ENCODE results near the gene PLXNA2.

The PLXNA2 gene

GRCh38 chr1:208083715-208084085, 160.5 kb downstream of the PLXNA2 start:
- DNase-seq = no peak

- DNase-seq = no peak
Observed at GRCh38 chr1:208083016-208083714, 161.0 kb downstream of the PLXNA2 start.

GRCh38 chr1:208081972-208082371, 162.2 kb downstream of the PLXNA2 start:
- DNase-seq = no peak

GRCh38 chr1:208080396-208081286, 163.5 kb downstream of the PLXNA2 start:
- DNase-seq = no peak

GRCh38 chr1:208079161-208079560, 165.0 kb downstream of the PLXNA2 start:
- DNase-seq = no peak

- DNase-seq = no peak
Observed at GRCh38 chr1:208078752-208079151, 165.4 kb downstream of the PLXNA2 start.

- DNase-seq = no peak
Observed at GRCh38 chr1:208077232-208078075, 166.7 kb downstream of the PLXNA2 start.

- DNase-seq = no peak
Observed at GRCh38 chr1:208074353-208074752, 169.8 kb downstream of the PLXNA2 start.

- DNase-seq = no peak
Observed at GRCh38 chr1:208071435-208072031, 172.7 kb downstream of the PLXNA2 start.

- DNase-seq = no peak
Observed at GRCh38 chr1:208069908-208070307, 174.3 kb downstream of the PLXNA2 start.

- DNase-seq = no peak
Observed at GRCh38 chr1:208069317-208069716, 174.9 kb downstream of the PLXNA2 start.

GRCh38 chr1:208068908-208069307, 175.3 kb downstream of the PLXNA2 start:
- DNase-seq = no peak

- DNase-seq = no peak
Observed at GRCh38 chr1:208068407-208068806, 175.8 kb downstream of the PLXNA2 start.

GRCh38 chr1:208066583-208066982, 177.6 kb downstream of the PLXNA2 start:
- no peak for DNase-seq

- no peak for DNase-seq
Observed at GRCh38 chr1:208065862-208066261, 178.3 kb downstream of the PLXNA2 start.

- DNase-seq = no peak
Observed at GRCh38 chr1:208061632-208062031, 182.6 kb downstream of the PLXNA2 start.

- DNase-seq = no peak
Observed at GRCh38 chr1:208061118-208061517, 183.1 kb downstream of the PLXNA2 start.

- DNase-seq = no peak
Observed at GRCh38 chr1:208060215-208060869, 183.8 kb downstream of the PLXNA2 start.

- no peak for DNase-seq
Observed at GRCh38 chr1:208059409-208060001, 184.7 kb downstream of the PLXNA2 start.

GRCh38 chr1:208058756-208059155, 185.4 kb downstream of the PLXNA2 start:
- no peak for DNase-seq

GRCh38 chr1:208058267-208058666, 185.9 kb downstream of the PLXNA2 start:
- DNase-seq = no peak

- DNase-seq = no peak
Observed at GRCh38 chr1:208057056-208057455, 187.1 kb downstream of the PLXNA2 start.

Data from stimulated activated CD4-positive, alpha-beta T cell treated with anti-CD3 and anti-CD28 coated beads, Interleukin-12 subunit alpha, Interleukin-12 subunit beta, amount 100 ng/mL, for 4 hours (primary cell).